HepG2 (cell line): ENCODE data around the gene STEAP2. TPM values are rescaled to one million over a fixed set of nuclear protein-coding genes. Genes with fewer than 3 reads are reported as not detected.
A peak's percentile ranks its signal among the peaks of the same experiment; 100 is the strongest.

Experiments used
- CCDC6 ChIP-seq: sonication (generic); formaldehyde crosslinking; IDR thresholded peaks from 2 replicates; pipeline ENCODE4 v1.8.1; 2022; ENCODE audit warnings: mild to moderate bottlenecking, missing genetic modification reagents, moderate library complexity
- DR1 ChIP-seq: sonication (generic); formaldehyde crosslinking; IDR thresholded peaks from 2 replicates; pipeline ENCODE4 v1.8.0; 2021; ENCODE audit warnings: mild to moderate bottlenecking, missing genetic modification reagents, inconsistent platforms
- GABPB1 ChIP-seq: IDR thresholded peaks from 2 replicates; pipeline ENCODE4 v1.6.1; 2016; ENCODE audit warnings: mild to moderate bottlenecking, missing genetic modification reagents, moderate library complexity, missing compliant biosample characterization
- JDP2 ChIP-seq: sonication (generic); formaldehyde crosslinking; IDR thresholded peaks from 2 replicates; pipeline ENCODE4 v1.8.1; 2022; ENCODE audit warnings: missing genetic modification reagents, borderline replicate concordance
- LCORL ChIP-seq, 2 experiments: fragments of 450-650 bp in 1 of 2; sonication (generic) in 1 of 2; formaldehyde crosslinking in 1 of 2; IDR thresholded peaks; 2 replicates each; pipeline versions ENCODE4 v1.5.0 to v1.6.1; 2017 to 2020; ENCODE audit warnings: antibody characterized with exemption in 1 of 2, missing genetic modification reagents in 1 of 2
- MED13 ChIP-seq: sonication (generic); formaldehyde crosslinking; IDR thresholded peaks from 2 replicates; pipeline ENCODE4 v1.5.0; 2020; ENCODE audit warnings: missing genetic modification reagents
- PAX8 ChIP-seq: sonication (generic); formaldehyde crosslinking; IDR thresholded peaks from 2 replicates; pipeline ENCODE4 v1.8.0; 2022; ENCODE audit warnings: mild to moderate bottlenecking, missing genetic modification reagents, borderline replicate concordance
- ZBTB20 ChIP-seq: sonication (generic); formaldehyde crosslinking; IDR thresholded peaks from 2 replicates; pipeline ENCODE4 v1.8.1; 2023; ENCODE audit warnings: missing genetic modification reagents, low read depth, mild to moderate bottlenecking, borderline replicate concordance
- ZEB1 ChIP-seq: IDR thresholded peaks from 2 replicates; pipeline ENCODE4 v1.6.1; 2012; ENCODE audit warnings: mild to moderate bottlenecking, low read depth, inconsistent platforms; ENCODE audit not compliant: insufficient replicate concordance
- ZFP1 ChIP-seq: IDR thresholded peaks from 2 replicates; pipeline ENCODE4 v1.6.1; 2016
- ZFYVE20 ChIP-seq: sonication (generic); formaldehyde crosslinking; IDR thresholded peaks from 2 replicates; pipeline ENCODE4 v1.8.0; 2023; ENCODE audit warnings: low read depth, mild to moderate bottlenecking, moderate library complexity, missing genetic modification reagents, borderline replicate concordance
- ZNF263 ChIP-seq: sonication (generic); formaldehyde crosslinking; IDR thresholded peaks from 2 replicates; pipeline ENCODE4 v1.4.0; 2020; ENCODE audit warnings: missing genetic modification reagents
- ZNF276 ChIP-seq: sonication (generic); formaldehyde crosslinking; IDR thresholded peaks from 2 replicates; pipeline ENCODE4 v1.4.0; 2020; ENCODE audit warnings: mild to moderate bottlenecking, low read depth, missing genetic modification reagents
- ZNF30 ChIP-seq: sonication (generic); formaldehyde crosslinking; IDR thresholded peaks from 2 replicates; pipeline ENCODE4 v1.5.0; 2020; ENCODE audit warnings: mild to moderate bottlenecking, missing genetic modification reagents
- ZNF414 ChIP-seq: sonication (generic); formaldehyde crosslinking; IDR thresholded peaks from 2 replicates; pipeline ENCODE4 v1.5.0; 2020; ENCODE audit warnings: missing genetic modification reagents
- ZNF747 ChIP-seq: sonication (generic); formaldehyde crosslinking; IDR thresholded peaks from 2 replicates; pipeline ENCODE4 v1.8.1; 2023; ENCODE audit warnings: missing genetic modification reagents, mild to moderate bottlenecking, borderline replicate concordance
- ZSCAN29 ChIP-seq: sonication (generic); formaldehyde crosslinking; conservative IDR thresholded peaks from 2 replicates; pipeline ENCODE4 v1.4.0; 2020; ENCODE audit warnings: mild to moderate bottlenecking, missing genetic modification reagents
- polyA plus RNA-seq, 8 experiments: library from polyadenylated mRNA; depleted of rRNA in 3 of 8; stranded (reverse) in 7 of 8; unstranded in 1 of 8; fragments of >200 nt; fragmentation: Illumina TruSeq in 4 of 8; extraction: Trizol in 4 of 8; gene quantifications; 2 replicates each; pipeline versions ENCODE4 v1.2.1 to v1.2.3, GENCODE V29; 2011 to 2016; ENCODE audit warnings: low read depth in 4 of 8, missing spikeins in 1 of 8, mixed read lengths in 1 of 8; ENCODE audit not compliant: insufficient read depth in 1 of 8
- total RNA-seq, 5 experiments: library from RNA; depleted of rRNA; stranded (reverse); fragments of >200 nt; fragmentation: Illumina TruSeq; extraction: Trizol; gene quantifications; 2 replicates each; pipeline ENCODE4 v1.2.3, GENCODE V29; 2016; ENCODE audit warnings: low read depth in 1 of 5
- TF ChIP-seq, protein P1 (sequence below): sonication (generic); formaldehyde crosslinking; IDR thresholded peaks from 2 replicates; pipeline ENCODE4 v1.4.0; 2020; ENCODE audit warnings: missing genetic modification reagents, borderline replicate concordance
- TF ChIP-seq, protein P2 (sequence below): sonication (generic); formaldehyde crosslinking; IDR thresholded peaks from 2 replicates; pipeline ENCODE4 v1.5.0; 2020; ENCODE audit warnings: missing genetic modification reagents, mild to moderate bottlenecking, borderline replicate concordance
- TF ChIP-seq, protein P3 (sequence below): sonication (generic); formaldehyde crosslinking; IDR thresholded peaks from 2 replicates; pipeline ENCODE4 v1.4.0; 2020; ENCODE audit warnings: mild to moderate bottlenecking, missing genetic modification reagents

The STEAP2 gene
- total and polyA plus RNA-seq, 2 of the 13 experiments (the other 11 are each of a cell fraction or from before 2014, with no cell fraction given) = 4.3 to 4.4 TPM

- TF ChIP-seq ZBTB20 (CRISPR knock-in tag) (peak; percentile 46; the same call in 1 of the 2 replicates), JDP2 (CRISPR knock-in tag) (no peak; the same call in 1 of the 2 replicates), ZNF30 (CRISPR knock-in tag) (peak; percentile 15; the same call in 1 of the 2 replicates), GABPB1 (CRISPR knock-in tag) (peak; percentile 81; the same call in 1 of the 2 replicates), ZNF414 (CRISPR knock-in tag) (no peak), ZFP1 (CRISPR knock-in tag) (no peak), PAX8 (CRISPR knock-in tag) (peak; percentile 94; the same call in 1 of the 2 replicates), MED13 (peak; percentile 63; the same call in 1 of the 2 replicates), ZNF747 (CRISPR knock-in tag) (peak; percentile 90; the same call in 1 of the 2 replicates), ZEB1 (peak; percentile 24), ZNF276 (CRISPR knock-in tag) (peak; percentile 79; the same call in 1 of the 2 replicates), CCDC6 (CRISPR knock-in tag) (peak; percentile 75; the same call in 1 of the 2 replicates), ZFYVE20 (CRISPR knock-in tag) (0 out of 2 replicates have a peak, but pooled peaks have one; percentile 21), DR1 (peak; percentile 72; the same call in 1 of the 2 replicates), LCORL (IDR thresholded peaks at IDR 0.05) (no peak), LCORL (CRISPR knock-in tag; IDR thresholded peaks at IDR 0.05) (no peak; the same call in 1 of the 2 replicates), ZSCAN29 (CRISPR knock-in tag) (peak; percentile 87; the same call in 1 of the 2 replicates), ZNF263 (CRISPR knock-in tag) (peak; percentile 93)
- TF ChIP-seq, protein P1, sequence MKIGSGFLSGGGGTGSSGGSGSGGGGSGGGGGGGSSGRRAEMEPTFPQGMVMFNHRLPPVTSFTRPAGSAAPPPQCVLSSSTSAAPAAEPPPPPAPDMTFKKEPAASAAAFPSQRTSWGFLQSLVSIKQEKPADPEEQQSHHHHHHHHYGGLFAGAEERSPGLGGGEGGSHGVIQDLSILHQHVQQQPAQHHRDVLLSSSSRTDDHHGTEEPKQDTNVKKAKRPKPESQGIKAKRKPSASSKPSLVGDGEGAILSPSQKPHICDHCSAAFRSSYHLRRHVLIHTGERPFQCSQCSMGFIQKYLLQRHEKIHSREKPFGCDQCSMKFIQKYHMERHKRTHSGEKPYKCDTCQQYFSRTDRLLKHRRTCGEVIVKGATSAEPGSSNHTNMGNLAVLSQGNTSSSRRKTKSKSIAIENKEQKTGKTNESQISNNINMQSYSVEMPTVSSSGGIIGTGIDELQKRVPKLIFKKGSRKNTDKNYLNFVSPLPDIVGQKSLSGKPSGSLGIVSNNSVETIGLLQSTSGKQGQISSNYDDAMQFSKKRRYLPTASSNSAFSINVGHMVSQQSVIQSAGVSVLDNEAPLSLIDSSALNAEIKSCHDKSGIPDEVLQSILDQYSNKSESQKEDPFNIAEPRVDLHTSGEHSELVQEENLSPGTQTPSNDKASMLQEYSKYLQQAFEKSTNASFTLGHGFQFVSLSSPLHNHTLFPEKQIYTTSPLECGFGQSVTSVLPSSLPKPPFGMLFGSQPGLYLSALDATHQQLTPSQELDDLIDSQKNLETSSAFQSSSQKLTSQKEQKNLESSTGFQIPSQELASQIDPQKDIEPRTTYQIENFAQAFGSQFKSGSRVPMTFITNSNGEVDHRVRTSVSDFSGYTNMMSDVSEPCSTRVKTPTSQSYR (CRISPR knock-in tag) = 0 out of 2 replicates have a peak, but pooled peaks have one; percentile 41
- TF ChIP-seq, protein P2, sequence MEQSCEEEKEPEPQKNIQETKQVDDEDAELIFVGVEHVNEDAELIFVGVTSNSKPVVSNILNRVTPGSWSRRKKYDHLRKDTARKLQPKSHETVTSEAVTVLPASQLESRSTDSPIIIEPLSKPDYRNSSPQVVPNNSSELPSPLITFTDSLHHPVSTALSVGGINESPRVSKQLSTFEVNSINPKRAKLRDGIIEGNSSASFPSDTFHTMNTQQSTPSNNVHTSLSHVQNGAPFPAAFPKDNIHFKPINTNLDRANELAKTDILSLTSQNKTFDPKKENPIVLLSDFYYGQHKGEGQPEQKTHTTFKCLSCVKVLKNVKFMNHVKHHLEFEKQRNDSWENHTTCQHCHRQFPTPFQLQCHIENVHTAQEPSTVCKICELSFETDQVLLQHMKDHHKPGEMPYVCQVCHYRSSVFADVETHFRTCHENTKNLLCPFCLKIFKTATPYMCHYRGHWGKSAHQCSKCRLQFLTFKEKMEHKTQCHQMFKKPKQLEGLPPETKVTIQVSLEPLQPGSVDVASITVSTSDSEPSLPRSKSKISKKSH (CRISPR knock-in tag) = no peak; the same call in 1 of the 2 replicates
- TF ChIP-seq, protein P3, sequence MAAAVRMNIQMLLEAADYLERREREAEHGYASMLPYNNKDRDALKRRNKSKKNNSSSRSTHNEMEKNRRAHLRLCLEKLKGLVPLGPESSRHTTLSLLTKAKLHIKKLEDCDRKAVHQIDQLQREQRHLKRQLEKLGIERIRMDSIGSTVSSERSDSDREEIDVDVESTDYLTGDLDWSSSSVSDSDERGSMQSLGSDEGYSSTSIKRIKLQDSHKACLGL (CRISPR knock-in tag) = peak; percentile 62; the same call in 1 of the 2 replicates
These were observed at the start of gene STEAP2 (continued) for GRCh38 chr7:90211391-90212148.
